ENCODE measurements around the gene ACER1.

Gene ACER1

GRCh38 chr19:6279931-6280591 lies 53.4 kb downstream of the ACER1 start, which contains the start of gene MLLT1:
Gene MLLT1, minus strand, starts transcription at chr19:6279975. Its CDS starts 191 bp downstream, at chr19:6279784.
- no peaks in the 10 kb centered on the region for H3K27me3 ChIP-seq (ENCODE audit: control insufficient read depth, insufficient read depth, low read length)

DNA sequence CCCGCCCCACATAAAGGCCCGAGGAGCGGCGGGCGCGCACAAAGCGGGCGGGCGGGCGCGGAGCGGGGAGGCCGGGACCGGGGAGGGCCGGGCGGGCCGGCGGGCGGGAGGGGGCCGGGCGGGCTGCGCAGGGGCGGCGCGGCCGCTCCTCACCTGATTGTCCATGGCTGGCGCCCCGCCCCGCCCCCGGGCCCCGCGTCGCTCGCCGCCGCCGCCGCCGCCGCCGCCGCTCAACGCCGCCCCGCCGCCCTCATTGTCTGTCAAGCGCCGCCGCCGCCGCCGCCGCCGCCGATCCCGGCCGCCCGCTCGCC lies 53.8 kb downstream of the ACER1 start:
- Histone ChIP-seq H3K36me3 (ENCODE audit: control insufficient read depth, insufficient read depth, low read length) (peaks cover 4% of the 10 kb centered on the region), H3K4me1 (ENCODE audit: control insufficient read depth, insufficient read depth, low read length) (peaks cover 21% of the 10 kb centered on the region), H3K9me3 (ENCODE audit: control insufficient read depth, insufficient read depth, low read length) (no peaks in the 10 kb centered on the region), H3K4me3 (ENCODE audit: low read depth, low read length) (peak overlapping the region; percentile 82), H3K27me3 (ENCODE audit: control insufficient read depth, insufficient read depth, low read length) (no peaks in the 10 kb centered on the region), H3K9ac (ENCODE audit: low read depth, low read length) (peak overlapping the region; percentile 73)

More at GRCh38 chr19:6279931-6280591, 53.4 kb downstream of the ACER1 start, which contains the start of gene MLLT1:
- Histone ChIP-seq H3K4me3 (ENCODE audit: low read depth, low read length) (peak within 1 kb of the TSS; percentile 82), H3K4me1 (ENCODE audit: control insufficient read depth, insufficient read depth, low read length) (peaks cover 16% of the 10 kb centered on the region), H3K36me3 (ENCODE audit: control insufficient read depth, insufficient read depth, low read length) (peaks cover 4% of the 10 kb centered on the region), H3K9ac (ENCODE audit: low read depth, low read length) (peak within 1 kb of the TSS; percentile 73), H3K9me3 (ENCODE audit: control insufficient read depth, insufficient read depth, low read length) (no peaks in the 10 kb centered on the region)

DNA sequence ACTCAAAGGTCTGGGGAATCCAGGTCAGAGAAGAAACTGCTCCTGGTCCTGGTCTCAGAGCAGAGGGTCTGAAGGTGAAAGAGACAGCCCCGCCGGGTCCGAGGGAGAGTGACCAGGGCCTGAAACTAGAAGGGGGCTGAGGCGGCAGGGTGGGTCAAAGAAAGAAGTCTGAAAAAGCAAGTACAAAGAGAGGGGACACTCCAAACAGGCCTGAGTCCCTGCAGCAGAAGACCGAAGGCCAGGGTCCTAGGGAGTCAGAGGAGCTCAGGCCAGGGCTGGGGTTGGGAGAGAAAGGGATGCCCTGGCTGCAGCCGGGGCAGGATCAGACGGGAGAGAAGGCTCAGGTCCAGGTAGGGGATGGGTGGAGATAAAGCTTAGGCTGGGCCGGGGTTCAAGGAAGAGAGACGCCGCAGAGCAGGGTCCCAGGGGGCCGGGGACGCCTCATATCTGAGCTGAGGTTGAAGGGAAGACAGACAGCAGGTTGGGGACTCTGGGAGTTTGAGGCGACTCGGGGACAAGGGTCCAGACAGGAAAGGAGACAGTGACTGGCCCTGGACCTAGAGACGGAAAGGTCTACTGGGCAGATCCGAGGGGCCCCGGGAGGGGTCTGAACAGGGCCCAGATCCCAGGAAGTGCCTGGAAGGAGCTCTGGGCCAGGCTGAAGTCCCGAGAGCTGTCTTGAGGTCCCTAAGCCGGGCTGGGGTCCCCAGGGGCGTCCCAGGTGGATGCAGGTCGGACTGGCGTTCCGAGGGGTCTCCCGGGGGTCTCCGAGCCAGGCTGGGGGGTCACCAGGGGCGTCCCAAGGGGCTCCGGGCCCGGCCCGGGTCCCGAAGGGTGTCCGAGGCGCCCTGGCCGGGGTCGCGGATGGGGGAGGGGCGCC lies 54.4 kb downstream of the ACER1 start:
- no peaks in the 10 kb centered on the region for H3K27me3 ChIP-seq (ENCODE audit: control insufficient read depth, insufficient read depth, low read length)
- H3K9ac ChIP-seq (ENCODE audit: low read depth, low read length) = peak overlapping the region; percentile 73
- no peaks in the 10 kb centered on the region for H3K9me3 ChIP-seq (ENCODE audit: control insufficient read depth, insufficient read depth, low read length)
- peaks cover 22% of the 10 kb centered on the region for H3K4me1 ChIP-seq (ENCODE audit: control insufficient read depth, insufficient read depth, low read length)
- peaks cover 4% of the 10 kb centered on the region for H3K36me3 ChIP-seq (ENCODE audit: control insufficient read depth, insufficient read depth, low read length)
- H3K4me3 ChIP-seq (ENCODE audit: low read depth, low read length) = peak overlapping the region; percentile 82

GRCh38 chr19:6278051-6278450 lies 55.4 kb downstream of the ACER1 start:
- H3K4me1 ChIP-seq (ENCODE audit: control insufficient read depth, insufficient read depth, low read length) = peaks cover 29% of the 10 kb centered on the region
- H3K36me3 ChIP-seq (ENCODE audit: control insufficient read depth, insufficient read depth, low read length) = peaks cover 4% of the 10 kb centered on the region
- peak overlapping the region; percentile 73 for H3K9ac ChIP-seq (ENCODE audit: low read depth, low read length)
- H3K27me3 ChIP-seq (ENCODE audit: control insufficient read depth, insufficient read depth, low read length) = no peaks in the 10 kb centered on the region
- no peaks in the 10 kb centered on the region for H3K9me3 ChIP-seq (ENCODE audit: control insufficient read depth, insufficient read depth, low read length)
- H3K4me3 ChIP-seq (ENCODE audit: low read depth, low read length) = peak overlapping the region; percentile 82

GRCh38 chr19:6276447-6276846 lies 57.0 kb downstream of the ACER1 start:
- H3K36me3 ChIP-seq (ENCODE audit: control insufficient read depth, insufficient read depth, low read length) = peaks cover 4% of the 10 kb centered on the region
- H3K9me3 ChIP-seq (ENCODE audit: control insufficient read depth, insufficient read depth, low read length) = no peaks in the 10 kb centered on the region
- peak overlapping the region; percentile 54 for H3K9ac ChIP-seq (ENCODE audit: low read depth, low read length)

DNA sequence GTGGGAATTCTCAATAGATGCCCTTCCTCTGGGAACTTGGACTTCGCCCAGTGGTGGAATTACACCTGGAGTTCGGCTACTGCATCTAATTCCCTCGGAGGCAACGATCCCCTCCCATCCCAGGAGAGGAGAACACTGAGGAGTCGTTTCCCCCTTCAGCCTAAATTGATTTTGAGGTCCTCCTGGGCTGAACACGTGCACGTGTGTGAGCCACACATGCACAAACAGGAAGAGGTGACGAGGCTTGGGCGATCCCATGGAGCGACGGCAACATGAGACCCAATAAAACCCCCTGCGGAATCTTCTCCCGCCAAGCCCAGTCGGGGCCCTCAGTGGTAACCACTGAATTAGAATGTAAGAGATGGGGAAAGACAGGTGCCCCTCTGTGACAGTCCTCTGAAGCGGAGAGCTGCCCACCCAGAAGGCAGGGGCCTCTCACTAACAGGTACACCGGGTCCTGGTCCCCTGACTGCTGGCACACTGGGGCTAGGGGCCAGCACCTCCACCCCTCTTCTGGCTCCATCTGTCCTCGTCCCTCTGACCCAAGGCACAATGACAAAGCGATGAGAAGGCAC lies 58.2 kb downstream of the ACER1 start:
- H3K9ac ChIP-seq (ENCODE audit: low read depth, low read length) = peak overlapping the region; percentile 26
- no peaks in the 10 kb centered on the region for H3K27me3 ChIP-seq (ENCODE audit: control insufficient read depth, insufficient read depth, low read length)
- H3K36me3 ChIP-seq (ENCODE audit: control insufficient read depth, insufficient read depth, low read length) = peaks cover 7% of the 10 kb centered on the region
- H3K4me3 ChIP-seq (ENCODE audit: low read depth, low read length) = no peak overlapping the region
- H3K4me1 ChIP-seq (ENCODE audit: control insufficient read depth, insufficient read depth, low read length) = peaks cover 38% of the 10 kb centered on the region
- H3K9me3 ChIP-seq (ENCODE audit: control insufficient read depth, insufficient read depth, low read length) = no peaks in the 10 kb centered on the region

More at GRCh38 chr19:6276447-6276846, 57.0 kb downstream of the ACER1 start:
- peaks cover 38% of the 10 kb centered on the region for H3K4me1 ChIP-seq (ENCODE audit: control insufficient read depth, insufficient read depth, low read length)
- H3K27me3 ChIP-seq (ENCODE audit: control insufficient read depth, insufficient read depth, low read length) = no peaks in the 10 kb centered on the region
- H3K4me3 ChIP-seq (ENCODE audit: low read depth, low read length) = no peak overlapping the region

DNA sequence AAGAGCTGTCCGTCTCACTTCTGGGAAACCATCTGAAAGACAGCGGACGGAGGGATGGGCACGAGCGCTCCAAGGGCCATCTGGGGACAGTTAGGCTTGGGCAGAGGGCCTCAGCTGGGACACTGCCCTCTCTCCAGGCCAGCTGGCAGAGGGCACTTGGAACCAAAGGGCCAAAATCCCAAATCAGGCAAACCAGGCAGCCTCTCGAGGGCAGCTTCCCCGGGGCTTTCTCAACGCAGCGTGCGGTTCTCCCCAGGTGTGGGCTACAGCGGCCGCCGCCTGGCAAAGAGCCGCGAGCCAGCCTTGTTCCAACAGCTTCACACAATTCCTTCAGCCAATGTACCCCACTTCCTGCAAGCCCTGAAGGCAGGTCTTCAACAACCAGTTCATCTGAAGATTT lies 58.7 kb downstream of the ACER1 start:
- Histone ChIP-seq H3K4me3 (ENCODE audit: low read depth, low read length) (no peak overlapping the region), H3K9ac (ENCODE audit: low read depth, low read length) (peak overlapping the region; percentile 47), H3K4me1 (ENCODE audit: control insufficient read depth, insufficient read depth, low read length) (peaks cover 38% of the 10 kb centered on the region), H3K27me3 (ENCODE audit: control insufficient read depth, insufficient read depth, low read length) (no peaks in the 10 kb centered on the region), H3K36me3 (ENCODE audit: control insufficient read depth, insufficient read depth, low read length) (peaks cover 7% of the 10 kb centered on the region), H3K9me3 (ENCODE audit: control insufficient read depth, insufficient read depth, low read length) (no peaks in the 10 kb centered on the region)

- H3K4me3 ChIP-seq (ENCODE audit: low read depth, low read length) = no peak overlapping the region
- H3K9me3 ChIP-seq (ENCODE audit: control insufficient read depth, insufficient read depth, low read length) = no peaks in the 10 kb centered on the region
- H3K9ac ChIP-seq (ENCODE audit: low read depth, low read length) = peak overlapping the region; percentile 47
- peaks cover 38% of the 10 kb centered on the region for H3K4me1 ChIP-seq (ENCODE audit: control insufficient read depth, insufficient read depth, low read length)
- H3K27me3 ChIP-seq (ENCODE audit: control insufficient read depth, insufficient read depth, low read length) = no peaks in the 10 kb centered on the region
- peaks cover 9% of the 10 kb centered on the region for H3K36me3 ChIP-seq (ENCODE audit: control insufficient read depth, insufficient read depth, low read length)
Observed at GRCh38 chr19:6273701-6274601, 59.5 kb downstream of the ACER1 start.

- no peaks in the 10 kb centered on the region for H3K27me3 ChIP-seq (ENCODE audit: control insufficient read depth, insufficient read depth, low read length)
- H3K9ac ChIP-seq (ENCODE audit: low read depth, low read length) = peak overlapping the region; percentile 47
- H3K36me3 ChIP-seq (ENCODE audit: control insufficient read depth, insufficient read depth, low read length) = peaks cover 12% of the 10 kb centered on the region
- no peaks in the 10 kb centered on the region for H3K9me3 ChIP-seq (ENCODE audit: control insufficient read depth, insufficient read depth, low read length)
- H3K4me1 ChIP-seq (ENCODE audit: control insufficient read depth, insufficient read depth, low read length) = peaks cover 35% of the 10 kb centered on the region
- no peak overlapping the region for H3K4me3 ChIP-seq (ENCODE audit: low read depth, low read length)
Observed at GRCh38 chr19:6272913-6273600, 60.4 kb downstream of the ACER1 start.

GRCh38 chr19:6272411-6272791 lies 61.0 kb downstream of the ACER1 start:
- Histone ChIP-seq H3K27me3 (ENCODE audit: control insufficient read depth, insufficient read depth, low read length) (no peaks in the 10 kb centered on the region), H3K9me3 (ENCODE audit: control insufficient read depth, insufficient read depth, low read length) (no peaks in the 10 kb centered on the region), H3K4me3 (ENCODE audit: low read depth, low read length) (peak overlapping the region; percentile 16), H3K9ac (ENCODE audit: low read depth, low read length) (peak overlapping the region; percentile 57), H3K36me3 (ENCODE audit: control insufficient read depth, insufficient read depth, low read length) (peaks cover 14% of the 10 kb centered on the region), H3K4me1 (ENCODE audit: control insufficient read depth, insufficient read depth, low read length) (peaks cover 32% of the 10 kb centered on the region)

All from iPS-15b (cell line).